ENCODE measurements around the gene KDM3B.
"Not testable (repeated sequence)": the region's sequence is repeated elsewhere in the genome, so short reads cannot be mapped to it uniquely, and the experiment has no call there.

The KDM3B gene

DNA sequence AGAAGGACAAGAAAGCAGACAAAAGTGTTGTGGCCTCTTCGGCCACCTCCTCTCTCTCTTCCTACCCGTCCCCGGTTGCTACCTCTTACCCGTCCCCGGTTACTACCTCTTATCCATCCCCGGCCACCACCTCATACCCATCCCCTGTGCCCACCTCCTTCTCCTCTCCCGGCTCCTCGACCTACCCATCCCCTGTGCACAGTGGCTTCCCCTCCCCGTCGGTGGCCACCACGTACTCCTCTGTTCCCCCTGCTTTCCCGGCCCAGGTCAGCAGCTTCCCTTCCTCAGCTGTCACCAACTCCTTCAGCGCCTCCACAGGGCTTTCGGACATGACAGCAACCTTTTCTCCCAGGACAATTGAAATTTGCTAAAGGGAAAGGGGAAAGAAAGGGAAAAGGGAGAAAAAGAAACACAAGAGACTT is 115.2 kb downstream of the KDM3B start:
- DNase-seq (ENCODE audit: low read depth, low spot score): no peak

DNA sequence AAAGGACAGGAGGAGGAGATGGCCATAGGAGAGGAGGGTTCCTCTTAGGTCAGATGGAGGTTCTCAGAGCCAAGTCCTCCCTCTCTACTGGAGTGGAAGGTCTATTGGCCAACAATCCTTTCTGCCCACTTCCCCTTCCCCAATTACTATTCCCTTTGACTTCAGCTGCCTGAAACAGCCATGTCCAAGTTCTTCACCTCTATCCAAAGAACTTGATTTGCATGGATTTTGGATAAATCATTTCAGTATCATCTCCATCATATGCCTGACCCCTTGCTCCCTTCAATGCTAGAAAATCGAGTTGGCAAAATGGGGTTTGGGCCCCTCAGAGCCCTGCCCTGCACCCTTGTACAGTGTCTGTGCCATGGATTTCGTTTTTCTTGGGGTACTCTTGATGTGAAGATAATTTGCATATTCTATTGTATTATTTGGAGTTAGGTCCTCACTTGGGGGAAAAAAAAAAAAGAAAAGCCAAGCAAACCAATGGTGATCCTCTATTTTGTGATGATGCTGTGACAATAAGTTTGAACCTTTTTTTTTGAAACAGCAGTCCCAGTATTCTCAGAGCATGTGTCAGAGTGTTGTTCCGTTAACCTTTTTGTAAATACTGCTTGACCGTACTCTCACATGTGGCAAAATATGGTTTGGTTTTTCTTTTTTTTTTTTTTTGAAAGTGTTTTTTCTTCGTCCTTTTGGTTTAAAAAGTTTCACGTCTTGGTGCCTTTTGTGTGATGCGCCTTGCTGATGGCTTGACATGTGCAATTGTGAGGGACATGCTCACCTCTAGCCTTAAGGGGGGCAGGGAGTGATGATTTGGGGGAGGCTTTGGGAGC is 115.9 kb downstream of the KDM3B start:
- no peak for DNase-seq (ENCODE audit: low read depth, low spot score)

GRCh38 chr5:138468966-138469539 is 116.6 kb downstream of the KDM3B start:
- no peak for DNase-seq (ENCODE audit: low read depth, low spot score)

GRCh38 chr5:138469540-138470321 is 117.2 kb downstream of the KDM3B start:
- no peak for DNase-seq (ENCODE audit: low read depth, low spot score)

DNA sequence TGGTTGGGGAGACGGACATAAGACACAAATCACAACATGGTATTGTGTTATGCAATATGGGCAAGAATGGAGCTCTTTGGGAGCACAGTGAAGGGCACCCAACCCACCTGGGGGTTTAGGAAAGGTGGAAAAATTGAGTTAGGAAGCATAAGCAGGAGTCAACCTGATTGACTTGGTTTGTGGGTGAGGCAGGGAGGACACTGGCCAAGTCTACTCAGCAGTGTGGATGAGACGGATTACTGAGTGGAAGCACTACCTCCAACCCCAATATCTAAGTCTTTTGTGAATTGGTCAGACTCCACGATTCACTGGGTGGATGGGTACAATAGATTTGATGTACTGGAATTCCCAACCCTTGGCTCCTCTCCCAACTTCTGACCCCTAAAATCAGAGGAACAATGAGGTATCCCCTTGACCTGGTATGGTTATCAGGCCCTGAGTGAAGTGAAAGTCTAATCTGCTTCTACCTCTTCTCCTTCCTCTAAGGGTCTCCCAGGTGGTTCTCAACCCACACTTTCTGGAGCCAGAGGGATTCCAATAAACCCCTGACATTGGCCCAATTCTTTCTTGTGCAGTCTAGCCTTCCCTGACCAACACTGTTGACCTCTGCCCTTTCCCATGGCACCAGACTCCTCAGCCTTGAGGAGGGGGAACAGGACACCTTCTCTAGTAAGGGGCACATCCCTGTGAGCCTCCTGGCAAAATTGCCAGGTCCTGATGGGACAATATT is 118.0 kb downstream of the KDM3B start:
- DNase-seq (ENCODE audit: low read depth, low spot score): no peak

DNA sequence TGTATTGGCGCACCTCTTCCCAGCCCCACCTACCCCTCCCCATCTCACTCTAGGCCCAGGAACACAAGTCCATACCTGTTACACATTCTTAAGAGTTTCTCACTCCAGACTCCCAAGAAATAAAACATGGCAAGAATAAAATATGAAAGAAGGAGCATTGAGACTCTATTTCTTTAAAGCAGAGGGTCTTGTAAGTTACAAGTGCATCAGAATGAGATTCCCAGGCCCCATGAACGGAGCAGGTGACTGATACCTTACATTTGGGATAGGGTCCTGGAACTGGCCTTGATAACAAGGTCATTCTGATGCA is 118.5 kb downstream of the KDM3B start:
- no peak for DNase-seq (ENCODE audit: low read depth, low spot score)

DNA sequence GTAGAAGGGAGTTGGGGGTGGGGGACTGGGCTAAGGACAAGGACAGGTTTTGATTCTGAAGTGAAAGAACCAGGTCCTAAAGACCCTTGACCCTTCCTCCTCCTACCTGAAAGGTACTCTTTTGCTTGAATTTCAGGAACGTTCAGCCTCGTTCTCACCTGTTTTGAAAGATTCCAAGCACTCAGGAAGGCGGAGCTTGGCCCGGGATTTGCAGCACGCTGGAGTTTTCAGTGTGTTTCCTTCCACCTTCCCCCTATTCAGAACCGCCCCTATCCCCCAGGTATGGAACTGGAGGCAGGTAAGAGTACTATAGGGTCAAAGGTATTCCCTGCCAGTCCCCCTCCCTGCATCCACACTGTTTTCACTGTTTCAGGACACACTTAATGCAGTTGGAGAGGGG is 119.9 kb downstream of the KDM3B start:
- DNase-seq (ENCODE audit: low read depth, low spot score): no peak

- DNase-seq (ENCODE audit: low read depth, low spot score): not testable (repeated sequence)
Observed at GRCh38 chr5:138473151-138473550, 120.7 kb downstream of the KDM3B start.

DNA sequence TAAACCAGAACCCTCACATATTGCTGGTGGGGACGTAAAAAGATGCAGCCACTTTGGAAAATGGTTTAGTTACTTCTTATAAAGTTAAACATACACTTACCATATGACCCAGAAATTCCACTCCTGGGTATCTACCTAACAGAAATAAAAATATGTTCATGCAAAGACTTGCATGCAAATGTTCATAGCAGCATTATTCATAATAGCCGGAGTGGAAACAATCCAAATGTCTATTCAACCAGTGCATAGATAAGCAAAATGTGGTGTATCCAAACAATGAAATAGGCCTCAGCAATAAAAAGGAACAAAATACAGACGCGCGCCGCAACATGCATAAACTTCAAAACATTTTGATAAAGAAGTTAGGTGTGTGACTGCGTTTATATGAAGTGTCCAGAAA is 124.4 kb downstream of the KDM3B start:
- no peak for DNase-seq (ENCODE audit: low read depth, low spot score)

DNA sequence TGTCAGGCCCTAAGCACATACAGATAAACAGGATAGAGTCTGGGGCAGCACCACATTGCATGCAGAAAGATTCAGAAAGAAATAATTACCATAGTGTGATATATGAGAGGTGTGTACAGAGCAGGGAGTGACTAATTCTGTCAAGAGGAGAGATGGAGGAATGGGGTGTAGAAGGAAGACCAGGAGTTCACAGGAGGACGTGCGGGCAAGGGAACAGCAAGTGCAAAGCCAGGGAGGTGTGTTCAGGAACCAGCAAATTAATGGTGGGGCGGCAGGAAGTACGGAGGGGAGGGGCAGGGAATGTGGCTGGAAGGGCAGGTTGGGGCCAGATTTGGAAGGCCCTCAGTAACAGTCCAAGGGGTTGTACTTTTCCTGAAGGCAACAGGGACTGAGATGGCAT is 130.2 kb downstream of the KDM3B start:
- DNase-seq (ENCODE audit: low read depth, low spot score): no peak
